Measurements from ENCODE around the gene XKR8. TPM values are rescaled to one million over a fixed set of nuclear protein-coding genes. Genes with fewer than 3 reads are reported as not detected.

XKR8 gene
- total and polyA plus RNA-seq, 2 donors (not counting 1 experiment from before 2014, with no cell fraction given), result 3.4 to 8.7 TPM

DNA sequence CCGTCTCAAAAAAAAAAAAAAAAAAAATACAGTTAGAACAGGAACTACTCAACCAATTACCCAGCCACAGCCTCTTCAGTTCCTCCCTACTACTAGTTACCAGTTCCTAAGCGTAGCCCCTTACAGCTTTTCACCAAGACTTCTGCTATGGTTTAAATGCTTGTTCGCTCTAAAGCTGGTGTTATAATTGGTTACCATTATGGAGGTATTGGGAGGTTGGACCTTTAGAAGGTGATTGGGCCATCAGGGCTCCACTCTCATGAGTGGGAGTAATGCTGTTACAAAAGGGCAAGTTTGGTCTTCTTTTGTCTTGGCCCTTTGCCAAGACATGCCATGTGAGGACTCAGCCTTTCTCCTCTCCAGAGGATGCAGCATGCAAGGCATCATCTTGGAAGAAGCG, 28.0 kb upstream of the XKR8 start:
- Histone ChIP-seq H3K4me3 (ENCODE audit: control extremely low read depth in 1 of 5, extremely low read depth in 1 of 5, insufficient read depth in 1 of 5, low read depth in 2 of 5, low read length in 4 of 5) (no peak overlapping the region), H3K9ac (ENCODE audit: low read length) (no peak overlapping the region), H3K4me2 (replicated peaks; ENCODE audit: low read depth, low read length, poor library complexity, severe bottlenecking) (no peak overlapping the region), H4K20me1 (ENCODE audit: control insufficient read depth, insufficient read depth, low read length, poor library complexity, severe bottlenecking) (no peaks in the 10 kb centered on the region), H3K79me2 (ENCODE audit: control insufficient read depth, insufficient read depth, low read length) (no peaks in the 10 kb centered on the region), H2AFZ (ENCODE audit: insufficient read depth, low read depth, low read length, poor library complexity, severe bottlenecking) (no peak overlapping the region), H3K36me3 (replicated peaks in 1 of 2; ENCODE audit: control extremely low read depth in 1 of 2, control insufficient read depth in 1 of 2, extremely low read depth in 1 of 2, insufficient read depth in 2 of 2, low read length in 1 of 2) (no peaks in the 10 kb centered on the region), H3K27me3 (replicated peaks in 1 of 4; ENCODE audit: control extremely low read depth in 1 of 4, control insufficient read depth in 3 of 4, insufficient read depth in 4 of 4, low read length in 3 of 4) (peaks cover 0 to 19% (median 9%) of the 10 kb centered on the region in 4 experiments), H3K4me1 (ENCODE audit: control insufficient read depth in 2 of 2, insufficient read depth in 2 of 2, low read length in 2 of 2) (peaks cover 12 to 16% of the 10 kb centered on the region in 2 donors), H3K9me3 (ENCODE audit: control extremely low read depth in 1 of 3, control insufficient read depth in 2 of 3, insufficient read depth in 1 of 3, low read length in 2 of 3) (peaks cover 0 to 4% (median 0%) of the 10 kb centered on the region in 3 donors), H3K27ac (ENCODE audit: low read length in 2 of 2) (no peak overlapping the region)
- WGBS (ENCODE audit: insufficient coverage), result 100% methylated on average over 1 of the region's 4 CpGs
- Mint-ChIP-seq H3K4me1 (peaks cover 21% of the 10 kb centered on the region), H3K4me3 (no peak overlapping the region), H3K27ac (no peak overlapping the region), H3K27me3 (peaks cover 18% of the 10 kb centered on the region), H3K9me3 (ENCODE audit: insufficient read depth) (no peaks in the 10 kb centered on the region)
- intact Hi-C loops (cut with micrococcal nuclease), result no loop called here
- DNase-seq (no peak), ATAC-seq (ENCODE audit: low read depth) (no peak)
- ChIA-PET CTCF (no interaction called here), POLR2A (no interaction called here)
- TF ChIP-seq, protein P1, sequence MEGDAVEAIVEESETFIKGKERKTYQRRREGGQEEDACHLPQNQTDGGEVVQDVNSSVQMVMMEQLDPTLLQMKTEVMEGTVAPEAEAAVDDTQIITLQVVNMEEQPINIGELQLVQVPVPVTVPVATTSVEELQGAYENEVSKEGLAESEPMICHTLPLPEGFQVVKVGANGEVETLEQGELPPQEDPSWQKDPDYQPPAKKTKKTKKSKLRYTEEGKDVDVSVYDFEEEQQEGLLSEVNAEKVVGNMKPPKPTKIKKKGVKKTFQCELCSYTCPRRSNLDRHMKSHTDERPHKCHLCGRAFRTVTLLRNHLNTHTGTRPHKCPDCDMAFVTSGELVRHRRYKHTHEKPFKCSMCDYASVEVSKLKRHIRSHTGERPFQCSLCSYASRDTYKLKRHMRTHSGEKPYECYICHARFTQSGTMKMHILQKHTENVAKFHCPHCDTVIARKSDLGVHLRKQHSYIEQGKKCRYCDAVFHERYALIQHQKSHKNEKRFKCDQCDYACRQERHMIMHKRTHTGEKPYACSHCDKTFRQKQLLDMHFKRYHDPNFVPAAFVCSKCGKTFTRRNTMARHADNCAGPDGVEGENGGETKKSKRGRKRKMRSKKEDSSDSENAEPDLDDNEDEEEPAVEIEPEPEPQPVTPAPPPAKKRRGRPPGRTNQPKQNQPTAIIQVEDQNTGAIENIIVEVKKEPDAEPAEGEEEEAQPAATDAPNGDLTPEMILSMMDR (IDR thresholded peaks at IDR 0.05), result no peak
- TF ChIP-seq EZH2 (IDR thresholded peaks at IDR 0.05; ENCODE audit: borderline replicate concordance, insufficient read depth, low read depth, low read length, poor library complexity, severe bottlenecking), result no peak

DNA sequence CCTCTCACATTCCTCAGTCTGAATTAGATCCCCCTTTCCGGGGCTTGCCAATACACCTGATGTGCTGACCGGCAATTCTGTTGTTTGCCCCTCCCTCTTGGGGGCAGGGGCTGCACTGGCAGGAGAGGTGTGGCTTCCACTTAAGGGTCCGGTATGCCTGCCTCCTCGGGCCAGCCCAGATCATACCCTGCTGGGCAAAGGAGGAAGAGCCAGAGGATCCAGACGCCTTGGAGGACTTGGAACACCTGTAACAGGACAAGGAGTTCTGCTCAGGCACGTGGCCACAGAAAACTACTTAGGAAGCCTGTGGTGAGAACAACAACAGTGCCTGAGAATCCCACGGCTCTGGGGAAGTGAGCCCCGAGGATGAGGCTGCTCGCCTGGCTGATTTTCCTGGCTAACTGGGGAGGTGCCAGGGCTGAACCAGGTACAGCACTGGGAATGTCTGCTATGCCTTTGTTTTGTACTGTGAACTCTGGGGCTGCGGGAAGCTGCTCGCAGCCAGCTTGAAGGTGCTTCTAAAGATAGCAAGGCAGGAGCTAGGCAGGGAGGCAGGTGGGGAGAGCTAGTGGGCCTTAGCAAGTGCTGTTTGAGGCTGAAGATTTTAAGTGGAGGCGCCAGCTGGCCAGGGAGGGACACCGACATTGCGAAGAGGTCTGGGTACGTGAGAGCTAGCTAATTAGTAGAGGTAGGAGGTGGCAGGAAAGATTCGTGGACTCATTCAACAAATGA, 24.8 kb upstream of the XKR8 start, which contains the start of gene SMPDL3B:
Gene SMPDL3B (plus strand): TSS at position 183 of the 732 bp plus-strand sequence. CDS start 184 bp downstream, at position 367.
- Histone ChIP-seq H3K36me3 (replicated peaks in 1 of 2; ENCODE audit: control extremely low read depth in 1 of 2, control insufficient read depth in 1 of 2, extremely low read depth in 1 of 2, insufficient read depth in 2 of 2, low read length in 1 of 2) (no peaks in the 10 kb centered on the region), H3K27ac (ENCODE audit: low read length in 2 of 2) (no peak within 1 kb of the TSS), H3K9ac (ENCODE audit: low read length) (peak within 1 kb of the TSS; percentile 16), H3K27me3 (replicated peaks in 1 of 4; ENCODE audit: control extremely low read depth in 1 of 4, control insufficient read depth in 3 of 4, insufficient read depth in 4 of 4, low read length in 3 of 4) (peaks cover 0 to 19% (median 9%) of the 10 kb centered on the region in 4 experiments), H4K20me1 (ENCODE audit: control insufficient read depth, insufficient read depth, low read length, poor library complexity, severe bottlenecking) (no peaks in the 10 kb centered on the region), H3K4me1 (ENCODE audit: control insufficient read depth in 2 of 2, insufficient read depth in 2 of 2, low read length in 2 of 2) (peaks cover 12 to 16% of the 10 kb centered on the region in 2 donors), H3K9me3 (ENCODE audit: control extremely low read depth in 1 of 3, control insufficient read depth in 2 of 3, insufficient read depth in 1 of 3, low read length in 2 of 3) (peaks cover 0 to 4% (median 0%) of the 10 kb centered on the region in 3 donors), H2AFZ (ENCODE audit: insufficient read depth, low read depth, low read length, poor library complexity, severe bottlenecking) (peak within 1 kb of the TSS; percentile 76), H3K4me2 (replicated peaks; ENCODE audit: low read depth, low read length, poor library complexity, severe bottlenecking) (peak within 1 kb of the TSS; percentile 41), H3K79me2 (ENCODE audit: control insufficient read depth, insufficient read depth, low read length) (no peaks in the 10 kb centered on the region), H3K4me3 (ENCODE audit: control extremely low read depth in 1 of 5, extremely low read depth in 1 of 5, insufficient read depth in 1 of 5, low read depth in 2 of 5, low read length in 4 of 5) (peak within 1 kb of the TSS in 1 of 5 experiments; percentile 21)
- intact Hi-C loops (cut with micrococcal nuclease), result no loop called here
- no peak for TF ChIP-seq EZH2 (IDR thresholded peaks at IDR 0.05; ENCODE audit: borderline replicate concordance, insufficient read depth, low read depth, low read length, poor library complexity, severe bottlenecking)
- TF ChIP-seq, protein P1 (IDR thresholded peaks at IDR 0.05), result no peak
- ChIA-PET POLR2A (interaction anchor here (0.5 kb wide), 1 partner anchor 166 kb away, joined by 3 read pairs; no protein-coding TSS in a partner anchor), CTCF (interaction anchor here (0.6 kb wide), 2 partner anchors 12 to 609 kb away, joined by 4 to 6 read pairs; no protein-coding TSS in a partner anchor)
- ATAC-seq (ENCODE audit: low read depth), result no peak
- DNase-seq, result no peak
- H3K9me3 Mint-ChIP-seq (ENCODE audit: insufficient read depth), result no peaks in the 10 kb centered on the region
- H3K27ac Mint-ChIP-seq, result no peak within 1 kb of the TSS
- peaks cover 18% of the 10 kb centered on the region for H3K27me3 Mint-ChIP-seq
- under 1% methylated on average over 14 of the region's 16 CpGs for WGBS (ENCODE audit: insufficient coverage)
- peaks cover 21% of the 10 kb centered on the region for H3K4me1 Mint-ChIP-seq
- H3K4me3 Mint-ChIP-seq, result peak within 1 kb of the TSS; percentile 4

Data from B cell (primary cell).